GM19463 (cell line): ENCODE data around the gene SNCG.
"Not testable (repeated sequence)": the region's sequence is repeated elsewhere in the genome, so short reads cannot be mapped to it uniquely, and the experiment has no call there.

Source experiments
- ATAC-seq: cut with Tn5 transposase; IDR thresholded peaks from one replicate; pipeline ENCODE4 v1.9.1; 2021; ENCODE audit warnings: mild to moderate bottlenecking, moderate library complexity; ENCODE audit not compliant: unreplicated experiment

Gene SNCG

DNA sequence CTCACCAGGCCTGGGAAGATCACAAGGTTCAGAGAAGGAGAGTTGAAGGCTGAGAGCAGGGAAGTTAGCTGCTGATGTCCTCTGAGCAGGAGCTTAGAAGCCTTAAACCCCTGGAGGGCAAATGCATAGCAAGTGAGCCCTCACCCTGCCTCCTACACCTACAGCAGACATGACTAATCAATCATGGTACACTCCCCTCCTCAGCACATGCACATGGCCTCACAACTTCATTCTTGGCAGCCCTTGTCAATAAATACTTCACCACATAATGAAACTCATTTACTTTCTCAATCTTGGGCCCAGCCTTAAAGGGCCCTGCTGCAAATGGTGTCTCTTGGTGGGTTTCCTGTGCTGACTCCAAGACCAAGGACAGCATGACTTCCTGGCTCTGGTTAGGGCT is 13.9 kb upstream of the SNCG start:
- no peak for ATAC-seq

DNA sequence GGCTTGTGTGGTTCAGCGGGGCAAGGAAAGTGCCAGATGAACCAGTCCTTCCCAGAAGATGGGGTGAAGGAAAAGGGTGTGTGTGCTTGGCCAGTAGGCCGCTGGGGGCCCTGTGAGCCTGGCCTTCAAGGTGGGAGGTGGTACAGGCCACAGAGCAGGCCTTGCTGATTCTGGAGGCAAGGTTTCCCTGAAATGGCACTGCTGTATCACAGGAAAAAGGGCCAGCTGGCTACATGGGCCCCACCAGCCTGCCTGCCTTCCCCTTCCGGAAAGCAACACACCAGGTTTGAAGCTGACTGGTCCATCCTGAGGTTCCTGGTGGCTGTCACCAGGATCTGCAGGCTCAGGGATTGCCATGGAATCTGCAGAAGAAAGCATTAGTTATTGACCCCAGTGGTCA is 13.5 kb upstream of the SNCG start:
- ATAC-seq: no peak

- ATAC-seq: no peak
Measured at GRCh38 chr10:86945361-86946212, 12.8 kb upstream of the SNCG start.

- ATAC-seq: no peak
Measured at GRCh38 chr10:86946213-86947155, 11.9 kb upstream of the SNCG start.

- ATAC-seq: not testable (repeated sequence)
Measured at GRCh38 chr10:86947806-86948205, 10.6 kb upstream of the SNCG start.

GRCh38 chr10:86950349-86950748 is 8.1 kb upstream of the SNCG start:
- no peak for ATAC-seq

- no peak for ATAC-seq
Measured at GRCh38 chr10:86951184-86951761, 7.1 kb upstream of the SNCG start.

DNA sequence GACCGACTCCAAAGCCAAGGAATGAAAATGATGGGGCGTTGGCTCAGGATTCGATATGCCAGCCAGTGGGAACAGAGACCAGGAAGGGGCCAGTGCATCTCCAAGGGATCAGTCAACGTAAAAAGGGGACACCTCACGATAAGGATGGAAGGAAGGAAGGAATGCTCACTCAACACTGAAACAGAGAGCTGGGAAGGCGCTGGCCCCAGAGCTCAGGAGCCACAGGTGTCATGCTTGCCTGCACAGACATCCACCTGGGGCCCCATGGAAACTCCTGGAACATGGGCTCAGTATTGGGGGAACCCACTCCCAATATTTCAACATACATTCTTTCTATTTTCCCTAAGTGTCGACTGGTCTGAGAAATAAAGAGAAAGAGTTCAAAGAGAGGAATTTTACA is 6.3 kb upstream of the SNCG start:
- no peak for ATAC-seq

- not testable (repeated sequence) for ATAC-seq
Measured at GRCh38 chr10:86952697-86953096, 5.7 kb upstream of the SNCG start.

GRCh38 chr10:86953747-86954680 is 4.4 kb upstream of the SNCG start:
- no peak for ATAC-seq

DNA sequence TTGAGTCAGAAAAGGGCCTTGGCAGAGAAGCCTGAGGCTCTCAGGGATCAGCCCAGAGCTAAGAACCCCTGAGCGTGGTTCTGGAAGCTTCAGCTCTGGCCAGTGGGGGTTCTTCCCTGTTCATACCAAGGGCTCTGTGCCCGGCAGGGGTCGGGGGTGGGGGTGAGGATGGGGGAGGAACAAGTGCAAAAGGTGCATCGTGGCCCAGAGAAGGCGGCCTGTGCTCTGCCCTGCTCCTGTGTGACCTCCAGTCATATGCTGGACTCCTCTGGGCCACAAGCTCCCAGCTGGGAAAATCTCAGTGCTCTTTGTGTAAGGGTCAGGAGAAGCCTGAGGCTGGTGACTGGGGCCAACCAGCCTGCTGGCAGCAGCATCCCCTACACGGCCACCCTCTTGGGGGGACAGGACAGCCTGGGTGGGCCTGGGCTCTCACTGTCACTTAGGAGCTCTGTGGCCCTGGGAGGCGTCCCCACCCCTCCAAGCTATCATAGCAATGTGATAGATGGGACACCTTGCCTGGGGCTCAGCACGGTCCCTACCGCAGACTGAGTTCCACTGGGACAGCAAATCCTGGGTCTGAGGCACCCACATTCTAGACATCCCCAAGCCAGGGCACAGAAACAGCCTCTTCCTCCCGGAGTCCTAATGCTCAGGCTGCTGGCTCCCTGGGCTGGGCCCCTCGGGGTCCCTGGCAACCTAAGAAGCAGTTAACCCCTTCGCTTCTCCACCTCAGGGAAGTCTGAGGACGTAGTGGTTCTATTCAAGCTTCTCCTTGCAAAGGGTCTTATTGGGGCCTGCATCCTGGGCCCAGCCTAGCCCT is 3.5 kb upstream of the SNCG start:
- no peak for ATAC-seq

DNA sequence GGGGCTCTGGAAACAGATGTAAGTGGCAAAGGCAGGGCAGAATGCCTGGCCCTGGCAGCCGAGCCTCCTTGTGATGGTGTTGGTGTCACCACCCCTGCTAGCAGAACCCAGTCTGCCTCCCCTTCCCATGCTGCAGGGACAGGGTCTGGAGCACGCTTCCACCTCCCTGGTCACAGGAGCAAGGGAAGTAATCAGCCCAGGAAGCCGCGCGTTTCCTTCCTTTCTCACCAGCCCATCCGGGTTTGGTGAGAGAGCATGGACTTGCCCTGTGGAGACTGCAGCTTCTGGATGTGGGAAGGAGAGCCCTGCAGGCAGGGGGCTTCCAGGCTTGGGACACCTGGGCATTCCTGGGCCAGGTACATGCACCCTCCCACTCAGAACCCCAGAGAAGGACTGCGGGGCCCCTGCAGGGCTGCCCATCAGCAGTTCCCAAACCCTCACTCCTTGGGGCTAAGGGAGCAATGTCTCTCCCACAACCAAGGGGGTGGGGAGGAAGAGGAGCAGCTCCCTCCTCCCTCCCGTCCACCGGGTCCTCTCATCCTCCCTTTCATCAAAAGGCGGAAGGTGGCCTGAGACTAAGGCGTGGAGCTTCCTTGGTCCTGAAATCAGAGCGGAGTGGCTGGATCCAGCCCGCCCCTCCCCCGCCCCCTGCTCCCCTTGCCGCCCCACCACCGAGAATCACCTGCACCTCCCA is 2.8 kb upstream of the SNCG start:
- ATAC-seq: no peak

GRCh38 chr10:86956195-86956847 is 2.1 kb upstream of the SNCG start:
- no peak for ATAC-seq

- no peak for ATAC-seq
Measured at GRCh38 chr10:86956848-86957448, 1.5 kb upstream of the SNCG start.

GRCh38 chr10:86957471-86958115 is 806 bp upstream of the SNCG start, which contains the start of gene MMRN2:
MMRN2 (minus strand) TSS chr10:86957615; CDS start chr10:86957541, 74 bp downstream.
- no peak for ATAC-seq

GRCh38 chr10:86958901-86959736 is 720 bp downstream of the SNCG start:
- no peak for ATAC-seq

DNA sequence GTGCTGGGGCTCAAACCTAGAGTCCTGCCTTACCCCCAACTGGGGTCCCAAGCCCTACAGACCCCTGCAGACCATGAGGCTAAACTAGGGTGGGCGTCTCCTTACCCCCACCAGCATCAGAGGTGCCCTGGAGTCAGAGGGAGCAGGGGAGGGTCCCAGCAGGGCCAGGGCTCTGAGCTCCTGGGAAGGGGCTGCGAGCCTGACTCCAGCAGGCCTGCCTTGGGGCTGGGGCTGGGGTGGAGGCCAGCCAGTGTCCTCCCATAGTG is 1.3 kb downstream of the SNCG start:
- no peak for ATAC-seq
